GM21619 (cell line): ENCODE data around the gene SLC19A1.
"Not testable (repeated sequence)": the region's sequence is repeated elsewhere in the genome, so short reads cannot be mapped to it uniquely, and the experiment has no call there.

Experiments used
- ATAC-seq: cut with Tn5 transposase; IDR thresholded peaks from one replicate; pipeline ENCODE4 v1.9.1; 2021; ENCODE audit not compliant: unreplicated experiment

The SLC19A1 gene

DNA sequence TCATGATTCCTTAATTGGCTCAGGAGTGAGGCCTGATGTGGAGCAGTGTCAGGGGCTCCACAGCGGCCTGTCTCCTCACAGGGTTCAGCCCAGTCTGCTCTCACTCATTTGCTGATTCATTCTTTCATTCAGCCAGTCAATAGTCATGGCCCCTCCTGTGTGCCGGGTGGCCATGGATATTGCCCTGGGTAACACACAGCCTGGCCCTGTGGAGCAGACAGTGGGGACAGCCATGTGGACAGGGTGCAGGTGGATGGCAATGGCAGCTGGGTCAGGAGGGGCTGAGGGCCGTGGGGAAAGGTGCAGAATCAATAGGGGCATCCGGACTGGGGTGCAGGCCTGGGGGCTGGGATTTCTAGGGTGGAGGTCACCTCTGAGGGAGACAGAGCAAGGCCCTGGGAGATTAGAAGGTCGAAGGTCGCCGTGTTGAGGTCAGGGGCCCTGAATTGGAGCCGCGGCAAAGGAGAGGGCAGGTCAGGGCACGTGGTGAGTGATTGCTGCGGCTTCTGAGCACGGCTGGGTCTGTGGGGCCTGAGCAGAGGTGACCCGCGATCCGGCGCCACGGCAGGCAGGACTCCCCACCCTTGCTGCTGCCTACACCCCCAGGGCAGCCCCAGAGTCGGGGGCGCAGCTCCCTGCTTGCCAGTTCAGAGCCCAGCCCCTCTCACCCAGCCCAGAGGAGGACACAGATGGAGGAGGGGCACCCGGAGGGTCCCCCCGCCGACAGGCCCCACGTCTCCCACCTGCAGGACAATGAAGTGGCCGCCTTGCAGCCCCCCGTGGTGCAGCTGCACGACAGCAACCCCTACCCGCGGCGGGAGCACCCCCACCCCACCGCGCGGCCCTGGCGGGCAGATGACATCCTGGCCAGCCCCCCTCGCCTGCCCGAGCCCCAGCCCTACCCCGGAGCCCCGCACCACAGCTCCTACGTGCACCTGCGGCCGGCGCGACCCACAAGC lies 33.4 kb downstream of the SLC19A1 start:
- ATAC-seq = no peak

DNA sequence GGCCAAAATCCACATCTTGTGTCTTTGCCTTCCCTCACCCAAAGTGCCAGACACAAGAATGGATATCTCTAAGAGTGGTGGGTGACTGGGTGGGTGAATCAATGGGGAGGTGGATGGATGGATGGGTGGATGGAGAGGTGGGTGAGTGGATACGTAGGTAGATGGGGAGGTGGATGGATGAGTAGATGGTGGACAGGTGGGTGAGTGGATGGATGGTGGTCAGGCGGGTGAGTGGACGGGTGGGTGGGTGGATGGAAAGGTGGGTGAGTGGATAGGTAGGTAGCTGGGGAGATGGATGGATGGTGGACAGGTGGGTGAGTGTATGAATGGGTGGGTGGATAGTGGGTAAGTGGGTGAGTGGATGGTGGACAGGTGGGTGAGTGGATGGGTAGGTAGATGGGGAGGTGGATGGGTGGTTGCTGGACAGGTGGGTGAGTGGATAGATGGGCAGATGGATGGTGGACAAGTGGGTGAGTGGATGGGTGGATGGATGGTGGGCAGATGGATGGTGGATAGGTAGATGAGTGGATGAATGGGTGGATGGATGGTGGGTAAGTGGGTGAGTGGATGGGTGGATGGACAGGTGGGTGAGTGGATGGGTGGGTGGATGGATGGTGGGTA lies 34.2 kb downstream of the SLC19A1 start:
- ATAC-seq = no peak

DNA sequence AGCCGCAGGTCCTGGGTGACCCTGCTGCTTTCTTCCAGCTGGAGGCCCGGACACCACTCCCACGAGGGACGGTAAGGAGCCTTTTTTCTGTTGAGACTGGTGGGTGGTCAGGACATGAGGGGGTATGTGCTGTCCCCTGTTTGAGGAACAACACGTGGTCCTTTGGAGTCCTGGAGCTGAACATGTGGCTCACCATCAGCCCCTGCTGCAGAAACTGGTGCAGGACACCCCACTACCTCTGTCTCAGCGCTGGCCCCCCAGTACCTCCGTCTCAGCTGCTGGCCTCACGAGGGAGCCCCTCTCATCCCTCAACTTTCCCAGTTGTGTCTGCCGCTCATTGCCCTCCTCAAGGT lies 34.7 kb downstream of the SLC19A1 start:
- ATAC-seq = no peak

DNA sequence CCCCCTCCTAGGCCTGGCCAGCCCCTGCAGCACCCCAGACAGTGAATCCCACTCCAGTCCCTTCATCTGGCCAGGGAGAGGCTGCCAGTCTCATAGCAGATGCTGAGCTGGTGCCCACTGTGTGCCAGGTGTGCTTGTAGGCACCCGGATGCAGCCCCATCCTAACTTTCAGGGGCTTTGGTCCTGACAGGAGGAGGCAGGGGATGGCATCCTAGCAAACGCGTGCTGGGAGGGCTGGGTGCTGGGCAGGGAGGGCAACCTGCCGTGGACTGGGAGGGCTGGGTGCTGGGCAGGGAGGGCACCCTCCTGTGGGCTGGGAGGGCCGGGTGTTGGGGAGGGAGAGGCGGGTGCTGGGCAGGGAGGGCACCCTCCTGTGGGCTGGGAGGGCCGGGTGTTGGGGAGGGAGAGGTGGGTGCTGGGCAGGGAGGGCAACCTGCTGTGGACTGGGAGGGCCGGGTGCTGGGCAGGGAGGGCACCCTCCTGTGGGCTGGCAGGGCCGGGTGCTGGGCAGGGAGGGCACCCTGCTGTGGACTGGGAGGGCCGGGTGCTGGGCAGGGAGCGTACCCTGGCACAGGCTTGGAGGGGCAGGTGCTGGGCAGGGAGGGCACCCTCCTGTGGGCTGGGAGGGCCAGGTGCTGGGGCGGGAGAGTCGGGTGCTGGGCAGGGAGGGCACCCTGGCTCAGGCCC lies 35.3 kb downstream of the SLC19A1 start:
- ATAC-seq = no peak

DNA sequence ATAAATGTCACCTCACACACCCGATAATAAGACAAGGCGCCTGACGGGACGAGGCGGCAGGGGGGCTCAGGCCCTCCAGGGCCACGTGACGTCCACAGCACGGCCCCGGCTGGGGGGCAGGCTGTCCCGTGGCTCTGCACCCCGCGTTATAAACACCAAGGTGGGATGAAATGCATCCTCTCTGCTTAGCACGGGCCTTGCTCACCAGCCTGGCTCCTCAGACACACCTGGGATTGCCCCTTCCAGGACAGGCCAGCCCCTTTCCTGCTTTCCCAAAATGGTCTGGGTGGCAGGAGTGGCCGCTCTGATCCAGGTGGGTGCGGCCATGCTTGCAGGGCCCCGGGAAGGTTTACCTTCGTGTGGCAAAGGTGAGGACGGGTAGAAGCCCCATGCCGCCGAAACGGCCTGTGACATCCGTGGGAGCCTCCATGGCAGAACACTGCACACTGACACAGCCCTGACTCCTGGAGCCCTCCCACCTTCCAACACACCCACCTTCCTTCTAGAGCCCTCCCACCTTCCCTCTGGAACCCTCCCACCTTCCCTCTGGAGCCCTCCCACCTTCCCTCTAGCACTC lies 35.9 kb downstream of the SLC19A1 start:
- ATAC-seq = no peak

DNA sequence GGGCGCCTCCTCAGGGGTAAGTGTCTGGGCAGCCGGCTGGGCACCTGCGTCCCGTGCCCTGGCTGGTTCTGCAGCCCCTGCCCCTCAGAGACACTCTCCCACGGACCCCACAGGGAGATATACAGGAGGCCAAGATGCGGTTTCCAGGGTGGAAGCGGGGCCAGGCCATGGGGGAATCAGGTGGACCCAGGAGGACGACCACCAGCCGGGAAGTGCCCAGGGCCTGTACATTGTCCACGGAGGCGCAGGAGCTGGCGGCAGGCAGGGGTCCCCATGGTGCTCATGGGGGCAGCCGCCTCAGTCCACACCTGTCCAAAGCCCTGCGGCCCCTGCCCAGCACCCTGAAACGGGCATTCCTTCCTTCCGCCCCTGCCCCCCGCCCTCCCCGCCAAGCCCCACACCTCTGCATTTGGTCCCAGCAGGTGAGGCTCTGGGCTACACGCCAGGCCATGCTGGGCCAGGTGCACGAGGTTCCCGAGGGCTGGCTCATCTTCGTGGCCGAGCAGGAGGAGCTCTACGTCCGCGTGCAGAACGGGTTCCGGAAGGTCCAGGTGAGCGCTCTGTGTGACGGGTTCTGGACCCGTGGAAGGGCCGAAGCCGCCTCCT lies 36.7 kb downstream of the SLC19A1 start:
- ATAC-seq = no peak

DNA sequence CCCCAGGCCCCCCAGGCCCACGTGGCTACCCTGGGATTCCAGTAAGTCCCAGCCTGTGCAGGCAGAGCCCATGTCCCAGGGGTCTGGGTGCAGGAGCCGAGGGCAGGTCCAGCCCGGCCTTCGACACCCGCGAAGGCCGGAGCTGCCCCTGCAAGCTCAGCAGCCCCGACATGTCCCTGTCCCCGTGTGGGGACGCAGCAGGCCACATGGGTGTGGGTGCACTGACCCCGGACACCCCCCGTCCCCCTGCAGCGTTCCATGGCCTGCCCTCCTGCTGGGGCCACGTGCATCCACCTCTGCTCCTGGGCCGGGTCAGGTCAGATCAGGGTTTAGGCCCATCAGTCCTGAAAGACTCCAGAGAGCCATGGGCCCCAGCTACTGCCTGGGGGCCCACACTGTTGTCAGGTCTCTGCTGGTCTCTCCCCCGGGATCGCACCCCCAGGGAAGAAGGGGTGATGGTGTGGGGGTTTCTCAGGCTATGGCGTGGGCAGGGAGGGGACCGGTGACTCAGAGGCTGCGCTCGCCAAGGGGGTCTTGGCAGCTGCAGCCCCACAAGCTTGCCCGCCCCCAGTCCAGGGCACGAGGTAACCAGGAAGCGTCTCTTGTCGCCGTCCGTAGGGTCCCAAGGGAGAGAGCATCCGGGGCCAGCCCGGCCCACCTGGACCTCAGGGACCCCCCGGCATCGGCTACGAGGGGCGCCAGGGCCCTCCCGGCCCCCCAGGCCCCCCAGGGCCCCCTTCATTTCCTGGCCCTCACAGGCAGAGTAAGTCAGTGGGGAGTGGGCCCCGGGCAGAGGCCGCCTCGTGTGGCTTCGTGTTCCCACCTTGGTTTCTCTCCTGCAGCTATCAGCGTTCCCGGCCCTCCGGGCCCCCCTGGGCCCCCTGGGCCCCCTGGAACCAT lies 37.5 kb downstream of the SLC19A1 start:
- no peak for ATAC-seq

DNA sequence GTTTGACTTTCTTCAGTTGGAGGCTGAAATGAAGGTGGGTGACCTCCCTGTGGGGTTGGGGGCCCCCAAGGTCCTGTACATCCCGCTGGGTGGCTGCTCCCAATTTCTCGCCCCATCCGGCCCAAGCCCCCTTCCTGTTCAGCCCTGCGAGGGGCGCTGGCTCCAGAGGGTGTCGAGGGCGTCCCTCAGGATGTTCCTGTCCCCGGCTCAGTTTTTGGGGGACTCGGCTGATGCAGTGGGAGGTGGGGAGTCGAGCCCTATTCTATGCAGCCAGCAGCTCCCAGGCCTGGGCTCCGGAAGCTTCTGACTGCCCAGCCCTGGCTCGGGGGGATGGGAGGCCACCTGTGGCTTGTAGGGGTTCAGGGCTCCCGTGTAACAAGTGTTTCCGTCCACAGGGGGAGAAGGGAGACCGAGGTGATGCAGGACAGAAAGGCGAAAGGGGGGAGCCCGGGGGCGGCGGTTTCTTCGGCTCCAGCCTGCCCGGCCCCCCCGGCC lies 38.2 kb downstream of the SLC19A1 start:
- ATAC-seq = no peak

DNA sequence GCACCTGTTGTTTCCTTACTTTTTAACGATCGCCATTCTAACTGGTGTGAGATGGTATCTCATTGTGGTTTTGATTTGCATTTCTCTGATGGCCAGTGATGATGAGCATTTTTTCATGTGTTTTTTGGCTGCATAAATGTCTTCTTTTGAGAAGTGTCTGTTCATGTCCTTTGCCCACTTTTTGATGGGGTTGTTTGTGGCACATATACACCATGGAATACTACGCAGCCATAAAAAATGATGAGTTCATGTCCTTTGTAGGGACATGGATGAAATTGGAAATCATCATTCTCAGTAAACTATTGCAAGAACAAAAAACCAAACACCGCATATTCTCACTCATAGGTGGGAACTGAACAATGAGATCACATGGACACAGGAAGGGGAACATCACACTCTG lies 39.0 kb downstream of the SLC19A1 start:
- ATAC-seq = not testable (repeated sequence)

DNA sequence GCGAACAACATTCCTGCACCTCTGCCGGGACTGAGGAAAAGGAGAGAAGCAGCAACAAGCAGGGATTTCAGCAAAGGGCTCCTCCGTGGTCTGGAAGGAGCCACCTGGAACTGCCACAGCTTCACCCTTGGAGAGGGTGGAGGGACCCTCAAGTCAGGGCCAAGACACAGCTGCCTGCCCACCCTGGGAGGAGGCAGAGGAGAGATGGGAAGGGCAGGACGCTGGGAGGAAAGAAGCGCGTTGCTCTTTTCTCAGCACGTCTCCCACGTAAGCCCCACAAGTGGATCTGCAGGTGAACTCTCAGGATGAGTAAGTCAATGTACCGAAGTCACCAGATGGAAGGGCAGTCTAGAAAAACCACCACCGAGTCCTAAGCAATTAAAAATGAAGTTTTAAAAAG lies 39.6 kb downstream of the SLC19A1 start:
- ATAC-seq = no peak

DNA sequence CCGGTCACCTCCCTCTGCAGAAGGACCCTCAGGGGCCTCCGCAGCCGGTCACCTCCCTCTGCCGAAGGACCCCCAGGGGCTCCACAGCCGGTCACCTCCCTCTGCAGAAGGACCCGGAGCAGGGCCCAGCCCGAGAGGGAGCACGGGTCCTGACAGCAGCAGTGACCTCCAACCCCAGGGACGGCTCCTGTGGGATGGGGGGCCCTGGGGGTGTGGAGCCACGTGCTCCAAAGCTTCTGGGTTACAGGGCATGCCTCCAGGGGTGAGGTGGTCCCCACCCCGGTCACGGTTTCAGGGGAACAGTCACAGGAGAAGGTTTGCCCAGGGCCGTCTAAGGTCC lies 40.3 kb downstream of the SLC19A1 start:
- no peak for ATAC-seq

DNA sequence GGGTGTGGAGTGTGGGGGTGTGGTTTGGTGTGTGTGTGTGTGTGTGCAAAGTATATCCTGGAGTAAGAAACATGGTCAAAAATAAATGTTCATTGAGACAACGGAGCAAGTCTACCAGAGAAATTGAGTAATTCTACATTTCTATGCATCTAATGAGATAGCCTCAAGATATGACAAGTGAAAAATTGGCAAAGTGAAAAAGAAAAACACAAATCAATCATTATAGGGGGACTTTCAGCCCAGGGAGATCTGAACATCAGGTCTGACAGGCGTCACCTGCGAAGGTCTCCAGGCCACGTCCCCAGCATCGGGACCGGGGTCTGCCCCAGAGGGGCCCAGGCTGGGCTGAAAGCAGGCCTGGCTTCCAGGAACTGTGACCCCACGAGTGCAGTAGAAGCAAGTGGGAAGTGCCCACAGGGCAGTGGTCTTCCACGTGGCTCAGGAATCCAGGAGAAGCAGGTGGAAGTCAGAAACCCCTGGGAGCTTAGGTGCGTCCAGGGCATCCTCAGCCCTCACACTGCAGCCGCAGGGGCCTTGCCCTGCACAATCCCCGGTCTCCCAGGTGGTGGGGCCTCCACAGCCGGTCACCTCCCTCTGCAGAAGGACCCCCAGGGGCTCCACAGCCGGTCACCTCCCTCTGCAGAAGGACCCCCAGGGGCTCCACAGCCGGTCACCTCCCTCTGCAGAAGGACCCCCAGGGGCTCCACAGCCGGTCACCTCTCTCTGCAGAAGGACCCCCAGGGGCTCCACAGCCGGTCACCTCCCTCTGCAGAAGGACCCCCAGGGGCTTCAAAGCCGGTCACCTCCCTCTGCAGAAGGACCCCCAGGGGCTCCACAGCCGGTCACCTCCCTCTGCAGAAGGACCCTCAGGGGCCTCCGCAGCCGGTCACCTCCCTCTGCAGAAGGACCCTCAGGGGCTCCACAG lies 40.9 kb downstream of the SLC19A1 start:
- not testable (repeated sequence) for ATAC-seq

DNA sequence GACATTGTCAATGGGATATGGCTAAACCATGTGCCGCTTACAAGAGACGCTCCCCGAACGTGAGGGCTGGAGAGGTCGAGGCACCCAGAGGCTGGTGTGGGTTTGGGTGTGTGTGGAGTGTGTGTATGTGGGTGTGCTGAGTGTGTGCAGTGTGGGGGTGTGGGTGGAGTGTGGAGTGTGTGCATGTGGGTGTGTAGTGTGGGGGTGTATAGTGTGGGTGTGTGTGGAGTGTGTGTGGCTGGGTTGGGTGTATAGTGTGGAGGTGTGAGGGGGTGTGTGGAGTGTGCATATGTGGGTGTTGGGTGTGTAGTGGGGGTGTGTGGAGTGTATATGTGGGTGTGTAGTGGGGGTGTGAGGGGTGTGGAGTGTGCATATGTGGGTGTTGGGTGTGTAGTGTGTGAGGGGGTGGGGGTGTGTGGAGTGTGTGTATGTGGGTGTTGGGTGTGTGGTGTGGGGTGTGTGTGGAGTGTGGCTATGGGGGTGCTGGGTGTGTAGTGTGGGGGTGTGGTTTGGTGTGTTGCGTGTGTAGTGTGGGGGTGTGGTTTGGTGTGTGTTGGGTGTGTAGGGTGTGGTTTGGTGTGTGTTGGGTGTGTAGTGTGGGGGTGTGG lies 42.2 kb downstream of the SLC19A1 start:
- no peak for ATAC-seq

DNA sequence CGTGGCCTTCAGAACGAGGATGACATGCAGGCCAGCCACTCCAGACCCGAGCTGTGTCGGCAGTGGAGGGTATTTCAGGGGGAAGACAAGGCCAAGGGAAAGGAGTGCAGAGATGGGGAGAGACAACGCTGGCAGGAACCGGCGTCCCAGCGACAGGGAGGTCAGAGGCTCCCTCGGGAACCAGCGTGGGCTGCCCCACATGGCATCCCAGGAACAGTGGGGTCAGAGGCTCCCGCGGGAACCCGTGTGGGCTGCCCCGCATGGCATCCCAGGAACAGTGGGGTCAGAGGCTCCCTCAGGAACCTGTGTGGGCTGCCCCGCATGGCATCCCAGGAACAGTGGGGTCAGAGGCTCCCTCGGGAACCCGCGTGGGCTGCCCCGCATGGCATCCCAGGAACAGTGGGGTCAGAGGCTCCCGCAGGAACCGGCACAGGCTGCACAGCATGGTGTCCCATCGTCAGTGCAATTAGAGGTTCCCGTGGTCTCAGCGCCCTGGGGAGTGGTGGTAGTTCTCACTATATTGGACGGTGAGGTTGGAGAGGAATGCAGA lies 43.0 kb downstream of the SLC19A1 start:
- no peak for ATAC-seq

DNA sequence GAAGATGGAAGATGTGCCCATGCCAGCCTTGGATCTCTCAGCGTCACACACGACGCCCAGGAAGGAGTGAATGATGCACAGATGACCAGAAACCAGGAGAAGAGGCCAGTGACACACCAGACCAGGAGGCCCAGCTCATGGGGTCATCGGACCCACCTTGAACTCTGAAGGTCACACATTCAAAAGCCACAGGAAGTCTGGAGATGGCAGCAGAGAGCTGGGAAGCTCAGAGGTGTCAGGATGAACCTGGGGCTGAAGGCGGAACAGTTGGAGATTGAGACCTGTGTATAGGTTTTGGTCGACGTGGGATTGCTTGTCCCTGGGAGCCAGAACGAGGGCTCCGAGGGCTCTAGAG lies 43.6 kb downstream of the SLC19A1 start:
- ATAC-seq = no peak

DNA sequence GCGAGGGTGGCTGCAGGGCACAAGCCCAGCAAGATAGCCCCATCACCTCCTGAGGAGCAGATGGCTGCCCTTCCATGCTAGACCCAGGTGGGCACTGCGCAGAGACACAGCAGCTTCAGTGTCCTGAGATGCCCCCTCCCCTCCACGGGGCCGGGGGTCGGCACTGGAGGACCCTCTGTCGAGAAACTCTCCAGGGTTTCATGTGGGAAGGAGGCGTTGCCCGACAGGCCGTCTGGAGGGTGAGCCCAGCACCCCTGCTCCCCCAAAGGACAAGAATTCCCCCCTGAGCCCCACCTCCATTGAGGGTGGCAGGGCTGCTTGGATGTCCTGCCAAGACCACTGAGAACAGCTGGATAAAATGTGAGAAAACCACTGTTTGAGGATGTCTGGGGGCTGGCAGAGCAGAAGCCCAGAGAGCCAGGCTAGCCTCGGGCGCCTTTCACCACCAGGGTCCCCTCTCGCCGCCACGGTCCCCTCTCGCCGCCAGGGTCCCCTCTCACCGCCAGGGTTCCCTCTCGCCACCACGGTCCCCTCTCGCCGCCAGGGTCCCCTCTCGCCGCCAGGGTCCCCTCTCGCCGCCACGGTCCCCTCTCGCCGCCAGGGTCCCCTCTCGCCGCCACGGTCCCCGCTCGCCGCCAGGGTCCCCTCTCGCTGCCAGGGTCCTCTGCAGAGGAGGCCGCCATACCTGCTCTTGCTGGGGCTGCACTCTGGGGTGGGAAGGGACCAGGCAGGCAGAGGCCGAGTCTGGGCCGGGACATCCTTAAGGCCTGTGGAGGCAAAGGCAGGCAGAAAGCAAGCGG lies 44.2 kb downstream of the SLC19A1 start:
- ATAC-seq = no peak

DNA sequence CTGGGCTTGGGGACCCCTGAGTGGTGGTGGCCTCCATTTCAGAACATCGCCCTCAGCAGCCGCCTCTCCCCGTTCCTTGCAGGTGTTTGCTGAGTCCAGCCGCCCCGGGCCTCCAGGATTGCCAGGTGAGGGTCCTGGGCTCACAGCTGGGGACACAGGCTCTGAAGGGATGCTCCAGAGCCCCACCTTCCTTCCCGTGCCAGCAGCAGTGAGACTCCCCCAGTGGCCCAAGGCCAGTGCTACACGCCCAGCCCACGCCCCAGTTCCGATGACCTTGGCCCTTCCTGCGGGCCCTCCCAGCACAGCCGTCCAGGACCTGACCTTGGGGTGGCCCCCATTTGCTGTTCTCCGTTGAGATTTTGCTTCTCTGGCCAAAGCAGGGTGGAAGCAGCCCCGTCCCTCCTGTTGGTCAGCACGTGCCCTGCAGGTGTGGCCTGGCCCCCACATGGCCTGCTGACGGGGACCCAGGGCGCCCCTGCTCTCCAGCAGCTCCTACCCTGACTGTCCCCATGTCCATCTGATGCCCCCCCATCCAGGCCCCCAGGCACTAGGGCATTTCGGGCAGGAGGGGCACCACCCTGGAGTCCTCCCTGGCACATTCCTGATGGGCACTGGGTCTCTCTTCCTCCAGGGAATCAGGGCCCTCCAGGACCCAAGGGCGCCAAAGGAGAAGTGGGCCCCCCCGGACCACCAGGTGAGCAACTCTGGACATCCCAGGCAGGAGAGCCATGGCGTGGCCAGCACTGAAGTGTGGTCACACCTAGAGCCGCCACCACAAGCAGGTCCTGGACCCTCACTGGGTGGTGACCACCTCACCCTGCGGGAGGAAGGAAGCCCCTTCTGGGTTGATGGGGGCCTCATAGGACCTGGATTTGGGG lies 45.0 kb downstream of the SLC19A1 start:
- ATAC-seq = no peak
